CD4-positive, alpha-beta T cell treated with Interleukin-6 at 100 ng/mL for 8 hours (primary cell): ENCODE results near the gene OTUD7B.
A peak's percentile ranks its signal among the peaks of the same experiment; 100 is the strongest.
"Not testable (repeated sequence)": the region's sequence is repeated elsewhere in the genome, so short reads cannot be mapped to it uniquely, and the experiment has no call there.

Source experiments
- DNase-seq: peaks from one replicate; pipeline ENCODE4 v3.0.0-alpha.2; 2020; ENCODE audit warnings: mixed read lengths, low spot score

The OTUD7B gene

GRCh38 chr1:150010393-150011115 lies at the start of gene OTUD7B:
OTUD7B (minus strand) TSS chr1:150010726; CDS start chr1:149977510, 33,216 bp downstream.
- DNase-seq: peak; percentile 37

- no peak for DNase-seq
These were observed 49.7 kb upstream of the OTUD7B start for GRCh38 chr1:150060260-150060659.

- no peak for DNase-seq
These were observed 45.9 kb upstream of the OTUD7B start for GRCh38 chr1:150056407-150056806.

- not testable (repeated sequence) for DNase-seq
These were observed 45.0 kb upstream of the OTUD7B start for GRCh38 chr1:150055507-150055906.

- no peak for DNase-seq
These were observed 43.4 kb upstream of the OTUD7B start for GRCh38 chr1:150053926-150054325.

- not testable (repeated sequence) for DNase-seq
These were observed 41.4 kb upstream of the OTUD7B start for GRCh38 chr1:150051905-150052412.

- no peak for DNase-seq
These were observed 40.5 kb upstream of the OTUD7B start for GRCh38 chr1:150051089-150051373.

- no peak for DNase-seq
These were observed 39.4 kb upstream of the OTUD7B start for GRCh38 chr1:150049926-150050325.

- DNase-seq: no peak
These were observed 23.8 kb upstream of the OTUD7B start for GRCh38 chr1:150034336-150034735.

- no peak for DNase-seq
These were observed 17.8 kb upstream of the OTUD7B start for GRCh38 chr1:150028322-150028721.

GRCh38 chr1:150024156-150024555 lies 13.6 kb upstream of the OTUD7B start:
- no peak for DNase-seq

- no peak for DNase-seq
These were observed 11.8 kb upstream of the OTUD7B start for GRCh38 chr1:150022357-150022756.

- DNase-seq: no peak
These were observed 10.7 kb upstream of the OTUD7B start for GRCh38 chr1:150021191-150021694.

GRCh38 chr1:150020711-150021110 lies 10.2 kb upstream of the OTUD7B start:
- DNase-seq: no peak

- DNase-seq: no peak
These were observed 7.6 kb upstream of the OTUD7B start for GRCh38 chr1:150018165-150018564.

- no peak for DNase-seq
These were observed 6.8 kb upstream of the OTUD7B start for GRCh38 chr1:150017206-150017750.

- DNase-seq: no peak
These were observed 5.2 kb upstream of the OTUD7B start for GRCh38 chr1:150015651-150016131.

GRCh38 chr1:150012611-150013010 lies 2.1 kb upstream of the OTUD7B start:
- no peak for DNase-seq

GRCh38 chr1:150009604-150010392 lies 728 bp downstream of the OTUD7B start:
- peak; percentile 13 for DNase-seq

GRCh38 chr1:150008699-150009098 lies 1.8 kb downstream of the OTUD7B start:
- no peak for DNase-seq

GRCh38 chr1:150006881-150007421 lies 3.6 kb downstream of the OTUD7B start:
- no peak for DNase-seq

GRCh38 chr1:150005606-150006005 lies 4.9 kb downstream of the OTUD7B start:
- DNase-seq: no peak
